HK-2 (cell line): ENCODE results near the gene CLDN9.

Experiments
- DNase-seq: peaks from one replicate; pipeline ENCODE4 v3.0.0-alpha.2; 2018; ENCODE audit not compliant: unreplicated experiment

Gene CLDN9

DNA sequence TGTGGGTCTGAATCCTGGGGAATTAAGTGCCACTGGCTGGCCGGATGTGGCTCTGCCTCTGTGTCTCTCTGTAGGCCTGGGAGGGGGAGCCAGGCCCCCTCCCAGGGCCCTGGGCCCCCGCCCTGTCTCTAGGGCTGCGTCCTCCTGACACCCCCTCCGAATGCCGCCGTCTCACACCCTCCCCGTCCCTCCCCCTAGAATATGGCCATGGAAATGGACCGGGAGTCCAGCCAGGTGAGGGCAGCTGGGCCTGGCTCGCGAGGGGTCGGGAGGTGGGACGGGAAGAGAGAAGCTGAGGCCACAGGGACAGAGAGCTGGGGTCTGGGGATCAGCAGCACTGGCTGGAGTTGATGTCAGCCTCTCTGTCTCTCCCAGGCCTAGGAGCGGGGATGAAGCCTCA, 16.4 kb upstream of the CLDN9 start:
- no peak for DNase-seq

DNA sequence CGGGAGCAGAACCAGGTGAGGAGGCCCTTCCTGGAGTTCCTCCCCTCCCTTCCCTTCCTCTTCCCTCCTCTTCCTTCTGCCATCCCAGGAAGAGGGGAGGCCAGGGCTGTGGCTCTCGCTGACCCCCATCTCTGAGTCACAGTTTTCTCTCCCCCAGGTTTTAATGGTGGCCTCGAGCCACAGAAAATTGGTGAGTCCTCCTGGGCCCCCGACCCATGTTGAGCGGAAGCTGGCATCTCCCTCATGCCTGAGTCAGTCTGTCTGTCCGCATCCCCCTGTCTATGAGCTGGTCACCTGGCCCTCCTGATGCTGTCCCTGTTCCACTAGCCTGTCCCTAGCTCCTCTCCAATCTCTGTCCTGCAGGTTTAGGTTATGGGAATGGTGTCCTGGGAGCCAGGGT, 12.8 kb upstream of the CLDN9 start:
- no peak for DNase-seq

- no peak for DNase-seq
These were observed 12.2 kb upstream of the CLDN9 start for GRCh38 chr16:3000540-3000939.

- DNase-seq = no peak
These were observed 11.4 kb upstream of the CLDN9 start for GRCh38 chr16:3001316-3001715.

GRCh38 chr16:3003582-3004270, 9.0 kb upstream of the CLDN9 start:
- peak; percentile 97 for DNase-seq

GRCh38 chr16:3004319-3004718, 8.4 kb upstream of the CLDN9 start:
- DNase-seq = no peak

DNA sequence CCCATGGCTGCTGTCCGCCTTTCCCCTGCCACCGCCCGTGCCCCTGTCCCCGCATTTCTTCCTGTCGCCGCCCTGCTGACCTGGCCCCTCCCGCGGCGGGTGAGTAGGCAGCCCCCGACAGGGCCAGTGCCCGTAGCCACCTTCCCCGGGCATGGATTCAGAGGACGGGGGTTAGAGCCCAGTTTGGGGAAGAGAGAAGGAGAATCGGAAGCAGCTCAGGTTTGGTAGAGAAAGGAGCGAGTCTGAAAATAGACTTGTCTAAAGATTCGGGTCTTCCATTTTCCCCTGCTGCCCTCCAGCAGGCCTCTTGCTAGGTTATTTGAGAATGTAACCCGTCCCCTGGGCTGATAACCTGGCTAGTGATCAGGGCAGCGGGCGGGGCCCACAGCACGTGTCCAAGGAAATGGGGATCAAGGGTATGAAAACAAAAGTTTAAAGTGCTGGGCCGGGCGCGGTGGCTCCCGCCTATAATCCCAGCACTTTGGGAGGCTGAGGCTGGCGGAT, 7.9 kb upstream of the CLDN9 start:
- peak; percentile 48 for DNase-seq

GRCh38 chr16:3007059-3007956, 5.4 kb upstream of the CLDN9 start:
- DNase-seq = no peak

DNA sequence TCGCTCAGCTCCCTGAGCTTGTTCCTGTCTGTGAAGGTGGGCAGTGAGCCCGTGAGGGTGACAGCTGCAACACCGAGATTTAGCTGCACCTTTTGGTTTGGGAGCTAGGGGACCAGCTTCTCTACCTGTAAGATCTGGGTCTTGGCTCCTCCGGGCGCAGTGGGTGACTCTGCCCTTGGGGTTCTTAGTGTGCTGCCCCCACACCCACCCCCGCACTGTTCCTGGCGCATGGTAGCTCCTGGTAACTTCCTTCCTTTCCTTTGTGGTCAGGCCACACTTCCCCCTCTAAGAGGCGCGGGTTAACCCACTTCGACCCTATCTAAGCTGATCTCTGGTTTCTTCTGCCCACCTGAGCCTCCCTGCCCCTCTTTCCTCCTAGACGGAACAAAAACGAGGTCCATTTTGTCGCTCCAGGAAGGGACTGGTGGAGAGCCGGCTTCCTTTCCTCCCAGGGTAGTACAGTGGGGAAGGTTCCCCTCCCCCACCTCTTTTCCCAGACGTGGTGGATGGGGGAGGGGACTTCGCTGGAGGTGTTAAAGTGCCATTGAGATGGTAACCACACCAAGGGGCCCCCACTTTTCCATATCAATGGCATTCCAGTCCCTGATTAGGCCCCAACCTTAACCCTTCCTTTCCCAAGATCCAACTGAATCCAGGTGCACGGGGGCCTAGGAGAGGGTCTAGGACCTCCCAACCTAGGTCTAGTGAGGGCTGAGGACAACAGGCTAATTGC, 4.6 kb upstream of the CLDN9 start:
- DNase-seq = no peak

DNA sequence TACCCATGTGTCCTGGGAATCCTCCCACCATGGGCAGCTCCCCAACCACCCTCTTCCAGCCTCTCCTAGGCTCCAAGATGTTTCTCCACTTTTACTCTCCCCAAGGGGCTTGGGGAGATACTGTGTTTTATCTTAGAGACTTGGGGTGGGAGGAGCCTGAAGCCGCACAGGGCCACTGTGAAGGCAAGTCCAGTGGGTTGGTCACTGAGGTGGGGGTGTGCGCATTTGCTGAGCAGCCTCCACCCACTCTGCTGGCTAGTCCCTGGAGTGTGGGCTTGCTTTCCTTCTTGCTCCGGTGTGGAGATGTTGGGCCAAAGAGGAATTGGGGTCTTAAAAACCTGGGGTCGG, 4.1 kb upstream of the CLDN9 start:
- no peak for DNase-seq

GRCh38 chr16:3009568-3010390, 2.9 kb upstream of the CLDN9 start:
- no peak for DNase-seq

- DNase-seq = no peak
These were observed 2.2 kb upstream of the CLDN9 start for GRCh38 chr16:3010510-3010909.

DNA sequence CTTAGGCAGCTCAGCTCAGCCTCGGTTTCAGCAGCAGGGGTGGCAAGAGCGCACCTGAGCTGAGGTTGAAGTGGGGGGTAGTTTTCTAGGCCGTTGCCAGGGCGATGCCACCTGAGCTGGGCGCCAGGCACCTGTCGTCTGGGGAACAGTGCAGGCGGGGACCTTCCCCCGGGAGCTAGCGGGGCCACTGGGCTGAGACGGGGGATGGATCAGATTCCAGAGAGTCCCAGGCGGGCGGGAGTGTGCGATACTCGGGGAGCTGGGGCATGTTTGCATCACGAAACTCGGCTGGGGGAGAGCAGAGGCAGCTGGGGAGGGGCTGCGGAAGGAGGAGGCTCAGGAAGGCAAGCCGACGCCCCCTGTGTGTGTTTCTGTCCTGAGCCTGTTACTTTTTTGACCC, 477 bp upstream of the CLDN9 start:
- no peak for DNase-seq

- no peak for DNase-seq
These were observed 798 bp downstream of the CLDN9 start for GRCh38 chr16:3013491-3013951.

DNA sequence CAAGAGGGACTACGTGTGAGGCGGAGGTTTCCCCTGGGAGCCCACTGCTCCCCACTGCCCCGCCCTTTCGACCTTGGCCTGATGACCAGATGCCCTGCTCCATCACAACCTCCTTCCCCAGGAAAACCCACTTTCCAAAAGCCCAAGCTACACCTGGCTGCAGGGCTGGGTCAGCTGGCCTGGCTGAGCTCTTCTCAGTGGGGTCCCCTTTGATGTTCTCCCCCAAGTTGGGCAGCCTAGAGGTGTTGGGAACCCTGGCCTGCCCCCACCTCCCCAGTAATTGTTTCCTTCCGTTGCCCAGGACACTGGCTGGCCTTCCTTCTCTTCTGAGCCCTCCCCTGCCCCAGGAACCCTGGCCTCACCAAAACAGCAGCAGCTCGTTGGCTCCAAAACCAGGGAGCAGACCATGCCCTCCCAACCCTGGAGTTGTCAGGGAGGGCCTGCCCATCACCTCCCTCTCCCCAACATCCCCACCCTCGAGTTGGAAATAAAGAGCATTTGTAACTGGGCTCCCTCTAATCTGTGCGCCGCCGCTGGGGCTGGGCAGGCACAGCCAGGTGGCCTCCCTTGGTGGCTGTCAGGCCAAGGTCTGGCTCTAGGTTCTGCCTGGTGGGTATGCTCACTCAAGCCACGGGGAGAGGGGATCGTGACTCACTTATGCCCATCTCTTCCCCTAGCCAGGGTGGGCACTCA, 1.4 kb downstream of the CLDN9 start:
- DNase-seq = no peak

GRCh38 chr16:3014971-3015370, 2.2 kb downstream of the CLDN9 start:
- no peak for DNase-seq

GRCh38 chr16:3015865-3016521, 3.3 kb downstream of the CLDN9 start:
- DNase-seq = no peak

GRCh38 chr16:3017344-3017743, 4.6 kb downstream of the CLDN9 start:
- DNase-seq = no peak

DNA sequence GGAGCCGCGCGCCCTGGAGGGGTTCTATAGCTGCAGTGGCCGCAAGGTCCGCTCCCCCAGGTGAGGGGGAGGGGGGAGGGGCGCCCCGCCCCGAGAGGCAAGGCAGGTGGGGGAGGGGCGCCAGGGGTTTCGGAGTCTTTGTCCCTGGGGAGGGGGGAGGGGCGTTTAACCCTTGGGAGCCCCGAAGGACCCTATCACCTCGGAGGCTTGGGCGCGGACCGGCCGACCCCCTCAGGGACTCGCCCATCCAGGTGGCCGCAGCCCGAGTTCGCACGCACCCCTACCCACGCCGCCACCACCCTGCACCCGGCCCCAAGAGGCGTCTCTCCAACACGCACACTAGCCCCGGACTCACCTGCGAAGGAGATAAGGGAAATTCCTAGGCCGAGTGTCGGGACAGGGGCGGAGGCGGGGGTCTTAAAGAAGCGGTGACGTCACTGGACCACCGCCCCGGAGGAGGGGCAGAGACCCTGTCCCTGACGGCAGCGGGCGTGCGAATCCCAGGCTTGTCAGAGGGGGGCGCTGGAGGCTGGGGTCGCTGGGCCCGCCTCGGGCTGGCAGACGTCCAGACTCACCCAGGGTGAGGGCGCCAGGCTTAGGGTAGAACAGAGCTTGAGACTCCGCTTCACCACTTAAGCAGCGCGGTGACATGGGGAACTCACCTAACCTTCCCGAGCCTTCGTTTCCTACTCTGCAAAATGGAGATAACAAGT, 5.2 kb downstream of the CLDN9 start, which contains the start of gene CLDN6:
TSS of gene CLDN6 (minus strand) at position 390 of the 713 bp plus-strand sequence. CDS start 2,162 bp downstream, outside the sequence.
- no peak for DNase-seq
